ENCODE results near the gene GDPD5. TPM values are rescaled to one million over a fixed set of nuclear protein-coding genes. Genes with fewer than 3 reads are reported as not detected.
A peak's percentile ranks its signal among the peaks of the same experiment; 100 is the strongest.

Gene GDPD5
- 4.7 to 12.2 TPM (median 5.3 TPM) in 3 replicates for total RNA-seq (2021)
- Bru-seq, nascent RNA, result percentile 27 among the genes with signal in this experiment
- long read RNA-seq, experiment 1, partial matches to known transcripts, result 3 of 23 reads
- long read RNA-seq, experiment 1, other reads (novel, unspliced or antisense), result 15 of 23 reads
- long read RNA-seq, experiment 2, partial matches to known transcripts, result 1 of 3 reads
- long read RNA-seq, experiment 2, other reads (novel, unspliced or antisense), result 1 of 3 reads
- long read RNA-seq, experiment 3, partial matches to known transcripts, result 0 of 2 reads
- long read RNA-seq, experiment 3, other reads (novel, unspliced or antisense), result 0 of 2 reads

- no peak within 1 kb of the TSS for H3K27ac Mint-ChIP-seq
- peak; percentile 19; the same call in 1 of the 2 replicates for TF ChIP-seq TP53 (CRISPR knock-in tag; IDR thresholded peaks at IDR 0.05)
- peak; percentile 7; the same call in 1 of the 2 replicates for TF ChIP-seq ARID4B (CRISPR knock-in tag; IDR thresholded peaks at IDR 0.05; ENCODE audit: borderline replicate concordance)
- no peak for TF ChIP-seq AR (CRISPR knock-in tag; IDR thresholded peaks at IDR 0.05)
- peak; percentile 76 for TF ChIP-seq ZBTB43 (CRISPR knock-in tag; IDR thresholded peaks at IDR 0.05)
- peak; percentile 82 for TF ChIP-seq PRDM15 (CRISPR knock-in tag; IDR thresholded peaks at IDR 0.05)
- TF ChIP-seq MAX (CRISPR knock-in tag; IDR thresholded peaks at IDR 0.05), result peak; percentile 40; the same call in 1 of the 2 replicates
- no peak for TF ChIP-seq ZNF512 (CRISPR knock-in tag; IDR thresholded peaks at IDR 0.05; ENCODE audit: borderline replicate concordance)
- peak; percentile 52 for TF ChIP-seq KAT7 (CRISPR knock-in tag; IDR thresholded peaks at IDR 0.05; ENCODE audit: borderline replicate concordance)
- peak; percentile 71; the same call in 1 of the 2 replicates for TF ChIP-seq FOXP1 (CRISPR knock-in tag; IDR thresholded peaks at IDR 0.05; ENCODE audit: borderline replicate concordance)
- peak; percentile 87 for TF ChIP-seq SP1 (CRISPR knock-in tag; conservative IDR thresholded peaks at IDR 0.05)
- no peak for TF ChIP-seq CDX4 (CRISPR knock-in tag; IDR thresholded peaks at IDR 0.05; ENCODE audit: borderline replicate concordance)
- peak; percentile 71; the same call in 1 of the 2 replicates for TF ChIP-seq E2F4 (CRISPR knock-in tag; IDR thresholded peaks at IDR 0.05; ENCODE audit: borderline replicate concordance, low read depth)
- TF ChIP-seq ZSCAN18 (CRISPR knock-in tag; IDR thresholded peaks at IDR 0.05), result no peak
- TF ChIP-seq JUN (CRISPR knock-in tag; IDR thresholded peaks at IDR 0.05), result no peak
- peak; percentile 20; the same call in 1 of the 2 replicates for TF ChIP-seq TCF7 (CRISPR knock-in tag; IDR thresholded peaks at IDR 0.05; ENCODE audit: low read depth)
- H3K4me3 Mint-ChIP-seq, result peak within 1 kb of the TSS; percentile 86
- no peaks in the 10 kb centered on the region for H3K9me3 Mint-ChIP-seq
- DNase-seq (ENCODE audit: low spot score) (peak; percentile 85), ATAC-seq (peak; percentile 87)
- no peaks in the 10 kb centered on the region for H3K36me3 Mint-ChIP-seq
- H3K27me3 Mint-ChIP-seq (ENCODE audit: low read depth), result peaks cover 39% of the 10 kb centered on the region
- ChIA-PET CTCF (interaction anchor here (0.5 to 3.7 kb wide), 31 partner anchors 9 to 679 kb away, joined by 3 to 31 read pairs (median 4); no protein-coding TSS in a partner anchor), POLR2A (interaction anchor here (0.6 to 0.9 kb wide), 2 partner anchors 37 to 125 kb away, joined by 3 to 4 read pairs; no protein-coding TSS in a partner anchor)
- H3K4me1 Mint-ChIP-seq, result peaks cover 9% of the 10 kb centered on the region
These were observed at the start of gene GDPD5 for GRCh38 chr11:75525433-75526191. GDPD5 (minus strand) TSS chr11:75525941; CDS start chr11:75477735, 48,206 bp downstream.
